ENCODE data around the gene CBL. TPM values are rescaled to one million over a fixed set of nuclear protein-coding genes. Genes with fewer than 3 reads are reported as not detected.
A peak's percentile ranks its signal among the peaks of the same experiment; 100 is the strongest.

Gene CBL
- polyA plus RNA-seq, 1 of the 3 experiments (the other 2 are of a cell fraction): 9.5 TPM

GRCh38 chr11:119185981-119186634 is 20.0 kb upstream of the CBL start:
- no peaks in the 10 kb centered on the region for H4K20me1 ChIP-seq (ENCODE audit: insufficient read depth)
- H3K36me3 ChIP-seq (replicated peaks in 1 of 2; ENCODE audit: control insufficient read depth in 1 of 2, insufficient read depth in 2 of 2, low read length in 1 of 2): peaks cover 0 to 10% of the 10 kb centered on the region in 2 experiments
- TF ChIP-seq SIN3A (IDR thresholded peaks at IDR 0.05; ENCODE audit: borderline replicate concordance, low read depth, low read length): no peak
- TF ChIP-seq GATA2 (CRISPR knock-in tag; IDR thresholded peaks at IDR 0.05): no peak
- no peak for TF ChIP-seq MAX (IDR thresholded peaks at IDR 0.05; ENCODE audit: low read depth)
- no peak for TF ChIP-seq MXI1 (IDR thresholded peaks at IDR 0.05; ENCODE audit: low read depth, low read length)
- TF ChIP-seq EZH2phosphoT487 (IDR thresholded peaks at IDR 0.05; ENCODE audit: borderline replicate concordance, low read depth): no peak
- TF ChIP-seq TAF1 (IDR thresholded peaks at IDR 0.05; ENCODE audit: borderline replicate concordance, low read depth, low read length): no peak
- H3K4me3 ChIP-seq (ENCODE audit: low read depth in 2 of 2, low read length in 1 of 2): no peak overlapping the region
- H3K79me2 ChIP-seq (ENCODE audit: insufficient read depth): no peaks in the 10 kb centered on the region
- 62% methylated on average over 14 of the region's 15 CpGs for WGBS (ENCODE audit: low lambda C conversion rate)
- no peak overlapping the region for H3K9ac ChIP-seq
- no peak overlapping the region for H2AFZ ChIP-seq (ENCODE audit: low read depth)
- H3K4me1 ChIP-seq (ENCODE audit: control insufficient read depth in 1 of 2, insufficient read depth in 2 of 2, low read depth in 1 of 2, low read length in 1 of 2): peaks cover 0 to 9% of the 10 kb centered on the region in 2 experiments; a peak in 1 of 4 replicates
- CTCF ChIA-PET: interaction anchor here (0.7 to 3.9 kb wide), 7 partner anchors 9 to 247 kb away, joined by 3 to 12 read pairs (median 3); partner anchors contain the start of gene NLRX1
- H3F3A ChIP-seq (replicated peaks; ENCODE audit: insufficient read depth): no peaks in the 10 kb centered on the region
- POLR2A ChIA-PET: interaction anchor here (0.6 kb wide), 1 partner anchor 96 kb away, joined by 4 read pairs; no protein-coding TSS in a partner anchor
- no peaks in the 10 kb centered on the region for H3K27me3 ChIP-seq (ENCODE audit: insufficient read depth)
- H3K4me2 ChIP-seq: no peak overlapping the region
- H3K27ac ChIP-seq (ENCODE audit: low read depth in 2 of 2, low read length in 1 of 2): no peak overlapping the region
- peak; percentile 72 for DNase-seq
- H3K9me3 ChIP-seq: no peaks in the 10 kb centered on the region
- no peaks in the 10 kb centered on the region for H3K9me2 ChIP-seq

- ChIA-PET CTCF (interaction anchor here (1.0 to 2.7 kb wide), 5 partner anchors 9 to 20 kb away, joined by 3 to 12 read pairs (median 4); no protein-coding TSS in a partner anchor), POLR2A (no interaction called here)
- H3K79me2 ChIP-seq (ENCODE audit: insufficient read depth): no peaks in the 10 kb centered on the region
- WGBS (ENCODE audit: low lambda C conversion rate): 73% methylated on average over 14 of the region's 21 CpGs
- H3F3A ChIP-seq (replicated peaks; ENCODE audit: insufficient read depth): no peaks in the 10 kb centered on the region
- H3K4me3 ChIP-seq (ENCODE audit: low read depth in 2 of 2, low read length in 1 of 2): no peak overlapping the region
- TF ChIP-seq TEAD4 (IDR thresholded peaks at IDR 0.05; ENCODE audit: borderline replicate concordance, insufficient read depth): no peak
- no peak for TF ChIP-seq EZH2phosphoT487 (IDR thresholded peaks at IDR 0.05; ENCODE audit: borderline replicate concordance, low read depth)
- no peak for TF ChIP-seq YY1 (IDR thresholded peaks at IDR 0.05; ENCODE audit: low read depth)
- no peak for TF ChIP-seq RFX5 (IDR thresholded peaks at IDR 0.05; ENCODE audit: low read length)
- TF ChIP-seq NRF1 (IDR thresholded peaks at IDR 0.05; ENCODE audit: low read depth, low read length): no peak
- TF ChIP-seq USF2 (IDR thresholded peaks at IDR 0.05; ENCODE audit: borderline replicate concordance, low read depth, low read length): no peak
- no peak for TF ChIP-seq NFIC (IDR thresholded peaks at IDR 0.05; ENCODE audit: borderline replicate concordance)
- TF ChIP-seq TAF1 (IDR thresholded peaks at IDR 0.05; ENCODE audit: borderline replicate concordance, low read depth, low read length): no peak
- TF ChIP-seq USF1 (IDR thresholded peaks at IDR 0.05; ENCODE audit: borderline replicate concordance, low read depth): no peak
- TF ChIP-seq PBX3 (IDR thresholded peaks at IDR 0.05): no peak
- no peak for TF ChIP-seq ELF1 (IDR thresholded peaks at IDR 0.05)
- no peak for TF ChIP-seq FOXJ3 (CRISPR knock-in tag; IDR thresholded peaks at IDR 0.05)
- no peak for TF ChIP-seq FOSL2 (IDR thresholded peaks at IDR 0.05; ENCODE audit: borderline replicate concordance, low read depth)
- H3K36me3 ChIP-seq (replicated peaks in 1 of 2; ENCODE audit: control insufficient read depth in 1 of 2, insufficient read depth in 2 of 2, low read length in 1 of 2): peaks cover 0 to 7% of the 10 kb centered on the region in 2 experiments
- H3K9ac ChIP-seq: no peak overlapping the region
- DNase-seq: peak; percentile 20
- H4K20me1 ChIP-seq (ENCODE audit: insufficient read depth): no peaks in the 10 kb centered on the region
- peaks cover 0 to 9% of the 10 kb centered on the region in 2 experiments; a peak in 1 of 4 replicates for H3K4me1 ChIP-seq (ENCODE audit: control insufficient read depth in 1 of 2, insufficient read depth in 2 of 2, low read depth in 1 of 2, low read length in 1 of 2)
- H3K4me2 ChIP-seq: no peak overlapping the region
- H3K9me2 ChIP-seq: no peaks in the 10 kb centered on the region
- H2AFZ ChIP-seq (ENCODE audit: low read depth): no peak overlapping the region
- H3K27me3 ChIP-seq (ENCODE audit: insufficient read depth): no peaks in the 10 kb centered on the region
- no peak overlapping the region for H3K27ac ChIP-seq (ENCODE audit: low read depth in 2 of 2, low read length in 1 of 2)
- no peaks in the 10 kb centered on the region for H3K9me3 ChIP-seq
These were observed 18.8 kb upstream of the CBL start for GRCh38 chr11:119187123-119187892.
